HG02981 (cell line): Measurements from ENCODE around the gene SEMA5B.

ENCODE experiments used
- ATAC-seq: cut with Tn5 transposase; IDR thresholded peaks from one replicate; pipeline ENCODE4 v1.9.1; 2021; ENCODE audit warnings: mild to moderate bottlenecking, moderate library complexity; ENCODE audit not compliant: unreplicated experiment

SEMA5B gene

GRCh38 chr3:122908251-122908650 is 119.3 kb downstream of the SEMA5B start:
- no peak for ATAC-seq

GRCh38 chr3:122907471-122907870 is 120.1 kb downstream of the SEMA5B start:
- ATAC-seq, result no peak

GRCh38 chr3:122903171-122903570 is 124.4 kb downstream of the SEMA5B start:
- no peak for ATAC-seq

- ATAC-seq, result no peak
Measured at GRCh38 chr3:122902326-122902725, 125.2 kb downstream of the SEMA5B start.

- ATAC-seq, result no peak
Measured at GRCh38 chr3:122898298-122898697, 129.3 kb downstream of the SEMA5B start.

- no peak for ATAC-seq
Measured at GRCh38 chr3:122893754-122894668, 133.6 kb downstream of the SEMA5B start.

- ATAC-seq, result peak; percentile 50
Measured at GRCh38 chr3:122893282-122893681, 134.3 kb downstream of the SEMA5B start.

GRCh38 chr3:122892118-122892960 is 135.2 kb downstream of the SEMA5B start:
- no peak for ATAC-seq

- no peak for ATAC-seq
Measured at GRCh38 chr3:122890720-122891220, 136.8 kb downstream of the SEMA5B start.

- peak; percentile 61 for ATAC-seq
Measured at GRCh38 chr3:122890077-122890719, 137.4 kb downstream of the SEMA5B start.

- no peak for ATAC-seq
Measured at GRCh38 chr3:122886946-122887345, 140.6 kb downstream of the SEMA5B start.

- ATAC-seq, result no peak
Measured at GRCh38 chr3:122886251-122886650, 141.3 kb downstream of the SEMA5B start.

GRCh38 chr3:122882361-122882947 is 145.1 kb downstream of the SEMA5B start:
- no peak for ATAC-seq

GRCh38 chr3:122880624-122881023 is 146.9 kb downstream of the SEMA5B start:
- ATAC-seq, result no peak

- no peak for ATAC-seq
Measured at GRCh38 chr3:122880173-122880572, 147.4 kb downstream of the SEMA5B start.

- no peak for ATAC-seq
Measured at GRCh38 chr3:122875547-122876127, 151.9 kb downstream of the SEMA5B start.

GRCh38 chr3:122873741-122874515 is 153.6 kb downstream of the SEMA5B start:
- no peak for ATAC-seq

- no peak for ATAC-seq
Measured at GRCh38 chr3:122868322-122868721, 159.2 kb downstream of the SEMA5B start.

GRCh38 chr3:122864498-122864897 is 163.1 kb downstream of the SEMA5B start:
- ATAC-seq, result no peak

- ATAC-seq, result no peak
Measured at GRCh38 chr3:122862381-122862780, 165.2 kb downstream of the SEMA5B start.
